ENCODE measurements around the gene GRIN3B.

DNA sequence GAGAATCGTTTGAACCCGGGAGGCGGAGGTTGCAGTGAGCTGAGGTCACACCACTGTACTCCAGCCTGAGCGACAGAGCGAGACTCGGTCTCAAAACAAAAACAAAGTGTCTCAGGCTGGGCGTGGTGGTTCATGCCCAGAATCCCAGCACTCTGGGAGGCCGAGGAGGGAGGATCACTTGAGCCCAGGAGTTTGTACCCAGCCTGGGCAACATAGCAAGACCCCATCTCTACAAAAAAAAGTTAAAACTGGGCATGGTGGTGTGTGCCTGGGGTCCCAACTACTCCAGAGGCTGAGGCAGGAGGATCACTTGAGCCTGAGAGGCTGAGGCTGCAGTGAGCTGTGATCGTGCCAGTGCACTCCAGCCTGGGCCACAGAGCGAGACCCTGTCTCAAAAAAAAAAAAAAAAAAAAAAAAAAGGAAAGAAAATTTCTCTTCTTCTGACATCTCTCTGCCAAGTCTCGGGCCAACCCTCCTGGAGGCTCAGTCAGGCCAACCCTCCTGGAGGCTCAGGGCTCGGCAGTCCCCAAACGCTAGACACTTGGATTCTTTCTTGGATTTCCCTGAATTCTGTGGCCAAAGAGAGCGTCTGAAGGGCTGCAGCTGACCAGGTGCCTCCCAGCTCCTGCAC lies 48.1 kb upstream of the GRIN3B start:
- TF ChIP-seq SIN3A (IDR thresholded peaks at IDR 0.05; ENCODE audit: low read depth, low read length): no peak
- TF ChIP-seq CBFB (IDR thresholded peaks at IDR 0.05; ENCODE audit: low read depth): no peak
- TF ChIP-seq SMAD5 (IDR thresholded peaks at IDR 0.05; ENCODE audit: low read depth): no peak
- TF ChIP-seq POLR2A (IDR thresholded peaks at IDR 0.05; ENCODE audit: low read depth, low read length): no peak
- TF ChIP-seq, protein P1, sequence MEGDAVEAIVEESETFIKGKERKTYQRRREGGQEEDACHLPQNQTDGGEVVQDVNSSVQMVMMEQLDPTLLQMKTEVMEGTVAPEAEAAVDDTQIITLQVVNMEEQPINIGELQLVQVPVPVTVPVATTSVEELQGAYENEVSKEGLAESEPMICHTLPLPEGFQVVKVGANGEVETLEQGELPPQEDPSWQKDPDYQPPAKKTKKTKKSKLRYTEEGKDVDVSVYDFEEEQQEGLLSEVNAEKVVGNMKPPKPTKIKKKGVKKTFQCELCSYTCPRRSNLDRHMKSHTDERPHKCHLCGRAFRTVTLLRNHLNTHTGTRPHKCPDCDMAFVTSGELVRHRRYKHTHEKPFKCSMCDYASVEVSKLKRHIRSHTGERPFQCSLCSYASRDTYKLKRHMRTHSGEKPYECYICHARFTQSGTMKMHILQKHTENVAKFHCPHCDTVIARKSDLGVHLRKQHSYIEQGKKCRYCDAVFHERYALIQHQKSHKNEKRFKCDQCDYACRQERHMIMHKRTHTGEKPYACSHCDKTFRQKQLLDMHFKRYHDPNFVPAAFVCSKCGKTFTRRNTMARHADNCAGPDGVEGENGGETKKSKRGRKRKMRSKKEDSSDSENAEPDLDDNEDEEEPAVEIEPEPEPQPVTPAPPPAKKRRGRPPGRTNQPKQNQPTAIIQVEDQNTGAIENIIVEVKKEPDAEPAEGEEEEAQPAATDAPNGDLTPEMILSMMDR (IDR thresholded peaks at IDR 0.05 in 2 of 3, conservative IDR thresholded peaks at IDR 0.05 in 1 of 3; ENCODE audit: control insufficient read depth in 2 of 3, extremely low read depth in 1 of 3, insufficient read depth in 1 of 3, low read depth in 3 of 3, low read length in 3 of 3): no peak
- TF ChIP-seq POLR2AphosphoS5 (IDR thresholded peaks at IDR 0.05; ENCODE audit: low read length): no peak
- TF ChIP-seq ZNF274 (IDR thresholded peaks at IDR 0.05; ENCODE audit: insufficient read depth, insufficient read length): no peak
- no peak for TF ChIP-seq SREBF2 (IDR thresholded peaks at IDR 0.05; ENCODE audit: low read length)
- TF ChIP-seq HCFC1 (IDR thresholded peaks at IDR 0.05; ENCODE audit: low read length): no peak
- TF ChIP-seq NRF1 (conservative IDR thresholded peaks at IDR 0.05; ENCODE audit: low read depth, low read length): no peak
- TF ChIP-seq, protein P2, sequence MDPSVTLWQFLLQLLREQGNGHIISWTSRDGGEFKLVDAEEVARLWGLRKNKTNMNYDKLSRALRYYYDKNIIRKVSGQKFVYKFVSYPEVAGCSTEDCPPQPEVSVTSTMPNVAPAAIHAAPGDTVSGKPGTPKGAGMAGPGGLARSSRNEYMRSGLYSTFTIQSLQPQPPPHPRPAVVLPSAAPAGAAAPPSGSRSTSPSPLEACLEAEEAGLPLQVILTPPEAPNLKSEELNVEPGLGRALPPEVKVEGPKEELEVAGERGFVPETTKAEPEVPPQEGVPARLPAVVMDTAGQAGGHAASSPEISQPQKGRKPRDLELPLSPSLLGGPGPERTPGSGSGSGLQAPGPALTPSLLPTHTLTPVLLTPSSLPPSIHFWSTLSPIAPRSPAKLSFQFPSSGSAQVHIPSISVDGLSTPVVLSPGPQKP (IDR thresholded peaks at IDR 0.05; ENCODE audit: low read depth, low read length): no peak

Data from GM12878 (cell line).